K562 (cell line): ENCODE data around the gene ZNF322. TPM values are rescaled to one million over a fixed set of nuclear protein-coding genes. Genes with fewer than 3 reads are reported as not detected.

ENCODE experiments used
- BRCA1 ChIP-seq, 2 experiments: fragments of 450-650 bp in 1 of 2; sonication (generic) in 1 of 2; formaldehyde crosslinking in 1 of 2; IDR thresholded peaks; 2 replicates each; pipeline versions ENCODE4 v1.5.0 to v1.6.1; 2017 to 2020; ENCODE audit warnings: mild to moderate bottlenecking in 1 of 2, missing genetic modification reagents in 1 of 2
- CHCHD3 ChIP-seq: fragments of 250-450 bp; sonication (Bioruptor Pico); IDR thresholded peaks from 2 replicates; pipeline ENCODE4 v2.1.2; 2022; ENCODE audit warnings: mild to moderate bottlenecking
- GTF2E2 ChIP-seq: fragments of 200-800 bp; sonication (Bioruptor generic); IDR thresholded peaks from 2 replicates; pipeline ENCODE4 v1.6.1; 2016; ENCODE audit warnings: missing genetic modification characterization, missing compliant biosample characterization
- KAT7 ChIP-seq: sonication (generic); formaldehyde crosslinking; IDR thresholded peaks from 2 replicates; pipeline ENCODE4 v1.8.0; 2022; ENCODE audit warnings: missing genetic modification reagents, mild to moderate bottlenecking, borderline replicate concordance
- MEIS2 ChIP-seq: fragments of 450-650 bp; IDR thresholded peaks from 2 replicates; pipeline ENCODE4 v1.6.1; 2014; ENCODE audit warnings: mild to moderate bottlenecking; ENCODE audit not compliant: partially characterized antibody
- NR4A1 ChIP-seq, 2 experiments: fragments of 250-450 bp in 1 of 2; fragments of 450-650 bp in 1 of 2; sonication (Bioruptor Pico) in 1 of 2; IDR thresholded peaks; 2 replicates each; pipeline versions ENCODE4 v1.4.0 to v1.6.1; 2016 to 2020; ENCODE audit warnings: mild to moderate bottlenecking in 2 of 2, missing compliant biosample characterization in 1 of 2, missing genetic modification characterization in 1 of 2, moderate library complexity in 1 of 2
- POLR2A ChIP-seq: fragments of 450-650 bp; conservative IDR thresholded peaks from 2 replicates; pipeline ENCODE4 v1.6.1; 2016
- POLR3G ChIP-seq: IDR thresholded peaks from 2 replicates; pipeline ENCODE4 v1.6.1; 2011; ENCODE audit not compliant: insufficient read length, insufficient replicate concordance; ENCODE audit errors: extremely low read depth
- SMC3 ChIP-seq: conservative IDR thresholded peaks from 2 replicates; pipeline ENCODE4 v1.6.1; 2011; ENCODE audit warnings: low read depth, low read length, improper control_type of control experiment; ENCODE audit not compliant: insufficient read depth
- SP2 ChIP-seq: IDR thresholded peaks from 2 replicates; pipeline ENCODE4 v1.6.1; 2011; ENCODE audit warnings: mild to moderate bottlenecking, low read depth, low read length, moderate library complexity; ENCODE audit not compliant: poor library complexity, severe bottlenecking; ENCODE audit errors: extremely low read depth
- TEAD1 ChIP-seq, 2 experiments: fragments of 450-650 bp in 1 of 2; sonication (generic) in 1 of 2; formaldehyde crosslinking; IDR thresholded peaks; 2 replicates each; pipeline versions ENCODE4 v1.4.0 to v1.8.0; 2020 to 2022; ENCODE audit warnings: mild to moderate bottlenecking in 2 of 2, missing genetic modification reagents in 1 of 2
- ZNF717 ChIP-seq: fragments of 250-450 bp; sonication (Bioruptor Pico); IDR thresholded peaks from 2 replicates; pipeline ENCODE4 v1.5.0; 2021
- polyA plus RNA-seq, 8 experiments: library from polyadenylated mRNA; depleted of rRNA in 4 of 8; stranded (reverse) in 5 of 8; unstranded in 3 of 8; fragments of >200 nt; fragmentation: Nextera tagmentation in 2 of 8; fragmentation: Illumina TruSeq in 1 of 8; extraction: Ambion mirVana in 2 of 8; extraction: Trizol in 1 of 8; gene quantifications; 2 replicates each; pipeline versions ENCODE4 v1.2.1 to v1.2.3, GENCODE V29; 2011 to 2014; ENCODE audit warnings: inconsistent platforms in 1 of 8, missing spikeins in 1 of 8
- total RNA-seq, 7 experiments: library from RNA; depleted of rRNA in 6 of 7; stranded (reverse); fragments of >200 nt in 6 of 7; fragmentation: Illumina TruSeq in 2 of 7; extraction: Trizol in 2 of 7; gene quantifications; 2 replicates each; pipeline versions ENCODE4 v1.2.1 to v1.2.3, GENCODE V29; 2011 to 2021; ENCODE audit warnings: low replicate concordance in 1 of 7
- TF ChIP-seq, protein P1 (sequence below): fragments of 250-450 bp; sonication (Bioruptor Pico); IDR thresholded peaks from 2 replicates; pipeline ENCODE4 v1.5.0; 2021; ENCODE audit warnings: mild to moderate bottlenecking, borderline replicate concordance
- TF ChIP-seq, protein P2 (sequence below), 2 experiments: fragments of 450-650 bp in 1 of 2; sonication (generic) in 1 of 2; formaldehyde crosslinking in 1 of 2; IDR thresholded peaks in 1 of 2; conservative IDR thresholded peaks in 1 of 2; 2 replicates each; pipeline versions ENCODE4 v1.6.1 to v1.8.1; 2016 to 2023; ENCODE audit warnings: mild to moderate bottlenecking in 2 of 2, moderate library complexity in 2 of 2, inconsistent platforms in 1 of 2, missing genetic modification reagents in 1 of 2
- TF ChIP-seq, protein P3 (sequence below), 2 experiments: fragments of 200-800 bp in 1 of 2; sonication (Bioruptor generic) in 1 of 2; sonication (generic) in 1 of 2; formaldehyde crosslinking in 1 of 2; IDR thresholded peaks in 1 of 2; conservative IDR thresholded peaks in 1 of 2; 2 replicates each; pipeline versions ENCODE4 v1.5.0 to v1.6.1; 2016 to 2020; ENCODE audit warnings: missing compliant biosample characterization in 1 of 2, missing genetic modification characterization in 1 of 2, missing genetic modification reagents in 1 of 2
- TF ChIP-seq, protein P4 (sequence below), 2 experiments: IDR thresholded peaks; 2 replicates each; pipeline ENCODE4 v1.6.1; 2012; ENCODE audit warnings: improper control_type of control experiment in 2 of 2, low read depth in 2 of 2, low read length in 2 of 2, borderline replicate concordance in 1 of 2

Gene ZNF322
- total and polyA plus RNA-seq, 9 of the 15 experiments (the other 6 are each of a cell fraction or from before 2014, with no cell fraction given), result 4.7 to 31.2 (median 18.7) TPM

DNA sequence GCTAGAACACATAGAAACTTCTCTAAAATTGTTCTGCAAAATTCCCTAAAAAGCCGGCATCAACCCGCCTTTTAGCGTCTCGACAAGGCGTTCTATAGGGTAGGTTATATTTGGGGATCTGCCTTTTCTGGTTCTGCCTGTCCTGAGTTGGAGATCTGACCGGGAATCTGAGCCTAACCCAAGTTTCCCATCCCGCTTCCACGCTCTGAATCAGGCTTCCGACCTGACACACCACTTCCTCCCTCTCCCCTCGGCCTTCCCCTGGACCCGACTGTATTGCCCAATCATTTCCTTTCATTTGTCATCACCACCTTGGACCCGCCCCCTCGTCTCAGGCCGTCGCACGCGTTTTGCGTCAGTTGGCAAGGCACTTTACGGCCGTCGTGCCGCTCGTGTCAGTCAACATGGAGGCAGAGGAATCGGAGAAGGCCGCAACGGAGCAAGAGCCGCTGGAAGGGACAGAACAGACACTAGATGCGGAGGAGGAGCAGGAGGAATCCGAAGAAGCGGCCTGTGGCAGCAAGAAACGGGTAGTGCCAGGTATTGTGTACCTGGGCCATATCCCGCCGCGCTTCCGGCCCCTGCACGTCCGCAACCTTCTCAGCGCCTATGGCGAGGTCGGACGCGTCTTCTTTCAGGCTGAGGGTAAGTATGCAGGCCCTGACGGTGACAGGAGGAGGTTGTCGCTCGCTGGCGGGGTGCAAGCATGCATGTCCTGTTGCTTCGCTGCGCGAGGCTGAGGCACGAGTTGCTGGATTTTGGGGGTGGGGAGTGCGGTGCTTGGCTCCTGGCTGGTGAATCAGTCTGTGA, 62.8 kb downstream of the ZNF322 start, which contains the start of gene ABT1 (continued):
- TF ChIP-seq POLR3G, result no peak
- TF ChIP-seq, protein P1, sequence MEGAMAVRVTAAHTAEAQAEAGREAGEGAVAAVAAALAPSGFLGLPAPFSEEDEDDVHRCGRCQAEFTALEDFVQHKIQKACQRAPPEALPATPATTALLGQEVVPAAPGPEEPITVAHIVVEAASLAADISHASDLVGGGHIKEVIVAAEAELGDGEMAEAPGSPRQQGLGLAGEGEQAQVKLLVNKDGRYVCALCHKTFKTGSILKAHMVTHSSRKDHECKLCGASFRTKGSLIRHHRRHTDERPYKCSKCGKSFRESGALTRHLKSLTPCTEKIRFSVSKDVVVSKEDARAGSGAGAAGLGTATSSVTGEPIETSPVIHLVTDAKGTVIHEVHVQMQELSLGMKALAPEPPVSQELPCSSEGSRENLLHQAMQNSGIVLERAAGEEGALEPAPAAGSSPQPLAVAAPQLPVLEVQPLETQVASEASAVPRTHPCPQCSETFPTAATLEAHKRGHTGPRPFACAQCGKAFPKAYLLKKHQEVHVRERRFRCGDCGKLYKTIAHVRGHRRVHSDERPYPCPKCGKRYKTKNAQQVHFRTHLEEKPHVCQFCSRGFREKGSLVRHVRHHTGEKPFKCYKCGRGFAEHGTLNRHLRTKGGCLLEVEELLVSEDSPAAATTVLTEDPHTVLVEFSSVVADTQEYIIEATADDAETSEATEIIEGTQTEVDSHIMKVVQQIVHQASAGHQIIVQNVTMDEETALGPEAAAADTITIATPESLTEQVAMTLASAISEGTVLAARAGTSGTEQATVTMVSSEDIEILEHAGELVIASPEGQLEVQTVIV (CRISPR knock-in tag), result peak; percentile 100
- TF ChIP-seq TEAD1 (CRISPR knock-in tag; IDR thresholded peaks at IDR 0.05), result peak in 1 of 2 experiments; percentile 12; a peak in 2 of 4 replicates
- no peak for TF ChIP-seq BRCA1 (IDR thresholded peaks at IDR 0.05)
- TF ChIP-seq BRCA1 (CRISPR knock-in tag; IDR thresholded peaks at IDR 0.05), result no peak
- TF ChIP-seq, protein P2, sequence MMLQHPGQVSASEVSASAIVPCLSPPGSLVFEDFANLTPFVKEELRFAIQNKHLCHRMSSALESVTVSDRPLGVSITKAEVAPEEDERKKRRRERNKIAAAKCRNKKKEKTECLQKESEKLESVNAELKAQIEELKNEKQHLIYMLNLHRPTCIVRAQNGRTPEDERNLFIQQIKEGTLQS (IDR thresholded peaks at IDR 0.05), result peak; percentile 96
- TF ChIP-seq, protein P2 (CRISPR knock-in tag; conservative IDR thresholded peaks at IDR 0.05), result no peak
- TF ChIP-seq ZNF717 (CRISPR knock-in tag), result no peak
- TF ChIP-seq SMC3, result 0 out of 2 replicates have a peak, but pooled peaks have one; percentile 8
- TF ChIP-seq CHCHD3 (CRISPR knock-in tag), result no peak
- peak; percentile 98 for TF ChIP-seq MEIS2
- TF ChIP-seq POLR2A, result peak; percentile 97
- TF ChIP-seq SP2, result peak; percentile 11
- no peak for TF ChIP-seq NR4A1 (CRISPR knock-in tag; IDR thresholded peaks at IDR 0.05)
- TF ChIP-seq NR4A1 (tag; IDR thresholded peaks at IDR 0.05), result 0 out of 2 replicates have a peak, but pooled peaks have one; percentile 58
- TF ChIP-seq KAT7 (CRISPR knock-in tag), result 0 out of 2 replicates have a peak, but pooled peaks have one; percentile 25
- TF ChIP-seq, protein P3, sequence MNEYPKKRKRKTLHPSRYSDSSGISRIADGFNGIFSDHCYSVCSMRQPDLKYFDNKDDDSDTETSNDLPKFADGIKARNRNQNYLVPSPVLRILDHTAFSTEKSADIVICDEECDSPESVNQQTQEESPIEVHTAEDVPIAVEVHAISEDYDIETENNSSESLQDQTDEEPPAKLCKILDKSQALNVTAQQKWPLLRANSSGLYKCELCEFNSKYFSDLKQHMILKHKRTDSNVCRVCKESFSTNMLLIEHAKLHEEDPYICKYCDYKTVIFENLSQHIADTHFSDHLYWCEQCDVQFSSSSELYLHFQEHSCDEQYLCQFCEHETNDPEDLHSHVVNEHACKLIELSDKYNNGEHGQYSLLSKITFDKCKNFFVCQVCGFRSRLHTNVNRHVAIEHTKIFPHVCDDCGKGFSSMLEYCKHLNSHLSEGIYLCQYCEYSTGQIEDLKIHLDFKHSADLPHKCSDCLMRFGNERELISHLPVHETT (CRISPR knock-in tag; conservative IDR thresholded peaks at IDR 0.05 in 1 of 2, IDR thresholded peaks at IDR 0.05 in 1 of 2), result peak in 1 of 2 experiments; percentile 67; a peak in 2 of 4 replicates
- peak; percentile 73 for TF ChIP-seq GTF2E2
- TF ChIP-seq, protein P4, sequence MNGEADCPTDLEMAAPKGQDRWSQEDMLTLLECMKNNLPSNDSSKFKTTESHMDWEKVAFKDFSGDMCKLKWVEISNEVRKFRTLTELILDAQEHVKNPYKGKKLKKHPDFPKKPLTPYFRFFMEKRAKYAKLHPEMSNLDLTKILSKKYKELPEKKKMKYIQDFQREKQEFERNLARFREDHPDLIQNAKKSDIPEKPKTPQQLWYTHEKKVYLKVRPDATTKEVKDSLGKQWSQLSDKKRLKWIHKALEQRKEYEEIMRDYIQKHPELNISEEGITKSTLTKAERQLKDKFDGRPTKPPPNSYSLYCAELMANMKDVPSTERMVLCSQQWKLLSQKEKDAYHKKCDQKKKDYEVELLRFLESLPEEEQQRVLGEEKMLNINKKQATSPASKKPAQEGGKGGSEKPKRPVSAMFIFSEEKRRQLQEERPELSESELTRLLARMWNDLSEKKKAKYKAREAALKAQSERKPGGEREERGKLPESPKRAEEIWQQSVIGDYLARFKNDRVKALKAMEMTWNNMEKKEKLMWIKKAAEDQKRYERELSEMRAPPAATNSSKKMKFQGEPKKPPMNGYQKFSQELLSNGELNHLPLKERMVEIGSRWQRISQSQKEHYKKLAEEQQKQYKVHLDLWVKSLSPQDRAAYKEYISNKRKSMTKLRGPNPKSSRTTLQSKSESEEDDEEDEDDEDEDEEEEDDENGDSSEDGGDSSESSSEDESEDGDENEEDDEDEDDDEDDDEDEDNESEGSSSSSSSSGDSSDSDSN (IDR thresholded peaks at IDR 0.05; ENCODE audit: borderline replicate concordance in 1 of 2, low read depth in 2 of 2, low read length in 2 of 2), result peak in 1 of 2 experiments; percentile 83; a peak in 2 of 4 replicates
